Fibroblast of lung (primary cell): ENCODE data around the gene SMIM24.

ENCODE experiments used
- EZH2 ChIP-seq: IDR thresholded peaks from 2 replicates; pipeline ENCODE4 v1.5.1; 2012; ENCODE audit warnings: low read length, control low read depth, mild to moderate bottlenecking; ENCODE audit errors: missing control alignments
- TF ChIP-seq, protein P1 (sequence below), 2 donors: IDR thresholded peaks in 1 of 2; conservative IDR thresholded peaks in 1 of 2; 1 replicate in 1 of 2; 2 replicates in 1 of 2; pipeline ENCODE4 v1.5.1; 2011 to 2012; ENCODE audit warnings: low read length in 2 of 2, control low read depth in 1 of 2, inconsistent platforms in 1 of 2, low read depth in 1 of 2, mild to moderate bottlenecking in 1 of 2

DNA sequence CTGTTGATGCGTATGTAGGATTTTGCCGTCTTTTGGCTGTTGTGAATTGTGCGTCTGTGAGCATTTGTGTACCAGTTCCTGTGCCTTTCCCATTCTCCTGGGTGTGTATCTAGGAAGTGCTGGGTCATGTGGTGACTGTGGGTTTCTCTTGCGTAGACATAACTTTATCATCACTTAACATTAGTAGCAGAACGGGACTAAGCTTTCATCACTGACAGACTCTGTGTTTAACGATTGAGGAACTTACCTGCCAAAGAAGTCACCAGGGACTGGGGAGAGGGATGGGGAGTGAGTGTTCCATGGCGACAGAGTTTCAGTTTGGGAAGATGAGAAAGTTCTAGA lies 40.8 kb upstream of the SMIM24 start:
- TF ChIP-seq, protein P1, sequence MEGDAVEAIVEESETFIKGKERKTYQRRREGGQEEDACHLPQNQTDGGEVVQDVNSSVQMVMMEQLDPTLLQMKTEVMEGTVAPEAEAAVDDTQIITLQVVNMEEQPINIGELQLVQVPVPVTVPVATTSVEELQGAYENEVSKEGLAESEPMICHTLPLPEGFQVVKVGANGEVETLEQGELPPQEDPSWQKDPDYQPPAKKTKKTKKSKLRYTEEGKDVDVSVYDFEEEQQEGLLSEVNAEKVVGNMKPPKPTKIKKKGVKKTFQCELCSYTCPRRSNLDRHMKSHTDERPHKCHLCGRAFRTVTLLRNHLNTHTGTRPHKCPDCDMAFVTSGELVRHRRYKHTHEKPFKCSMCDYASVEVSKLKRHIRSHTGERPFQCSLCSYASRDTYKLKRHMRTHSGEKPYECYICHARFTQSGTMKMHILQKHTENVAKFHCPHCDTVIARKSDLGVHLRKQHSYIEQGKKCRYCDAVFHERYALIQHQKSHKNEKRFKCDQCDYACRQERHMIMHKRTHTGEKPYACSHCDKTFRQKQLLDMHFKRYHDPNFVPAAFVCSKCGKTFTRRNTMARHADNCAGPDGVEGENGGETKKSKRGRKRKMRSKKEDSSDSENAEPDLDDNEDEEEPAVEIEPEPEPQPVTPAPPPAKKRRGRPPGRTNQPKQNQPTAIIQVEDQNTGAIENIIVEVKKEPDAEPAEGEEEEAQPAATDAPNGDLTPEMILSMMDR (conservative IDR thresholded peaks at IDR 0.05 in 1 of 2, IDR thresholded peaks at IDR 0.05 in 1 of 2; ENCODE audit: low read depth in 1 of 2, low read length in 2 of 2) = no peak
- no peak for TF ChIP-seq EZH2
